WTC11 (cell line): Measurements from ENCODE around the gene FAM209B. TPM values are rescaled to one million over a fixed set of nuclear protein-coding genes. Genes with fewer than 3 reads are reported as not detected.

Experiments
- ATAC-seq: fragments of 200-7000 bp; cut with Tn5 transposase; 2 replicates; pipeline ENCODE4 v1.10.0; 2021; ENCODE audit warnings: mild to moderate bottlenecking, moderate library complexity
- CTCF ChIA-PET: fragments of 300-600 bp; sonication (Branson Sonifier 250); formaldehyde crosslinking; loops from one replicate; lab custom pipeline; 2021; ENCODE audit warnings: antibody characterized with exemption; lab: Charles Lee
- POLR2A ChIA-PET: fragments of 350-600 bp; sonication (Branson Sonifier 250); formaldehyde crosslinking; loops from one replicate; lab custom pipeline; 2021; ENCODE audit warnings: antibody characterized with exemption; lab: Charles Lee
- DNase-seq: peaks from one replicate; pipeline ENCODE4 v3.0.0; 2021; ENCODE audit warnings: low spot score
- H3K27ac Mint-ChIP-seq: 2 replicates; pipeline ENCODE4 v1.8.0; 2021; ENCODE audit warnings: mixed read lengths
- H3K27me3 Mint-ChIP-seq: 2 replicates; pipeline ENCODE4 v1.8.0; 2021; ENCODE audit warnings: low read depth, mild to moderate bottlenecking, moderate library complexity, mixed read lengths
- H3K36me3 Mint-ChIP-seq: 2 replicates; pipeline ENCODE4 v1.8.0; 2021; ENCODE audit warnings: mixed read lengths
- H3K4me1 Mint-ChIP-seq: 2 replicates; pipeline ENCODE4 v1.8.0; 2022; ENCODE audit warnings: mixed read lengths
- H3K4me3 Mint-ChIP-seq: 2 replicates; pipeline ENCODE4 v1.8.0; 2021; ENCODE audit warnings: mild to moderate bottlenecking, moderate library complexity, mixed read lengths
- H3K9me3 Mint-ChIP-seq: 2 replicates; pipeline ENCODE4 v1.8.0; 2021; ENCODE audit warnings: mixed read lengths
- ATF1 ChIP-seq: sonication (generic); formaldehyde crosslinking; IDR thresholded peaks from 2 replicates; pipeline ENCODE4 v1.8.1; 2023; ENCODE audit warnings: mild to moderate bottlenecking, moderate library complexity, missing genetic modification reagents
- ETV6 ChIP-seq: sonication (generic); formaldehyde crosslinking; IDR thresholded peaks from 2 replicates; pipeline ENCODE4 v1.8.1; 2022; ENCODE audit warnings: mild to moderate bottlenecking, missing genetic modification reagents
- GABPB1 ChIP-seq: sonication (generic); formaldehyde crosslinking; IDR thresholded peaks from 2 replicates; pipeline ENCODE4 v1.8.1; 2023; ENCODE audit warnings: mild to moderate bottlenecking, missing genetic modification reagents
- MYBL2 ChIP-seq: sonication (generic); formaldehyde crosslinking; IDR thresholded peaks from 2 replicates; pipeline ENCODE4 v1.8.1; 2023; ENCODE audit warnings: mild to moderate bottlenecking, moderate library complexity, missing genetic modification reagents
- NFATC4 ChIP-seq: fragments of 250-450 bp; sonication (Bioruptor Pico); IDR thresholded peaks from 2 replicates; pipeline ENCODE4 v1.9.0; 2021; ENCODE audit warnings: mild to moderate bottlenecking
- NFE2L1 ChIP-seq: sonication (generic); formaldehyde crosslinking; IDR thresholded peaks from 2 replicates; pipeline ENCODE4 v1.8.1; 2023; ENCODE audit warnings: missing genetic modification reagents
- NR1H2 ChIP-seq: sonication (generic); formaldehyde crosslinking; IDR thresholded peaks from 2 replicates; pipeline ENCODE4 v1.9.0; 2021; ENCODE audit warnings: mild to moderate bottlenecking, moderate library complexity, missing genetic modification reagents
- NR3C1 ChIP-seq: sonication (generic); formaldehyde crosslinking; conservative IDR thresholded peaks from 2 replicates; pipeline ENCODE4 v1.8.1; 2023; ENCODE audit warnings: low read depth, mild to moderate bottlenecking, missing genetic modification reagents
- RORB ChIP-seq: fragments of 250-450 bp; sonication (Bioruptor Pico); IDR thresholded peaks from 2 replicates; pipeline ENCODE4 v1.9.0; 2021; ENCODE audit warnings: mild to moderate bottlenecking
- SMAD4 ChIP-seq: sonication (generic); formaldehyde crosslinking; IDR thresholded peaks from 2 replicates; pipeline ENCODE4 v1.8.0; 2022; ENCODE audit warnings: mild to moderate bottlenecking, missing genetic modification reagents
- SP1 ChIP-seq: sonication (generic); formaldehyde crosslinking; conservative IDR thresholded peaks from 2 replicates; pipeline ENCODE4 v1.8.1; 2022; ENCODE audit warnings: missing genetic modification reagents
- ZNF263 ChIP-seq: sonication (generic); formaldehyde crosslinking; IDR thresholded peaks from 2 replicates; pipeline ENCODE4 v1.8.1; 2022; ENCODE audit warnings: low read depth, mild to moderate bottlenecking, moderate library complexity, missing genetic modification reagents
- ZNF317 ChIP-seq: sonication (generic); formaldehyde crosslinking; IDR thresholded peaks from 2 replicates; pipeline ENCODE4 v1.8.1; 2023; ENCODE audit warnings: low read depth, mild to moderate bottlenecking, moderate library complexity, missing genetic modification reagents, borderline replicate concordance
- ZNF416 ChIP-seq: fragments of 250-450 bp; sonication (Bioruptor Pico); IDR thresholded peaks from 2 replicates; pipeline ENCODE4 v1.9.0; 2021; ENCODE audit warnings: mild to moderate bottlenecking, inconsistent platforms
- total RNA-seq: library from RNA; stranded (reverse); gene quantifications from 3 replicates; pipeline ENCODE4 v1.2.3, GENCODE V29; 2021
- TF ChIP-seq, protein P1 (sequence below): sonication (generic); formaldehyde crosslinking; IDR thresholded peaks from 2 replicates; pipeline ENCODE4 v1.8.1; 2022; ENCODE audit warnings: low read depth, missing genetic modification reagents, borderline replicate concordance
- TF ChIP-seq, protein P2 (sequence below): sonication (generic); formaldehyde crosslinking; IDR thresholded peaks from 2 replicates; pipeline ENCODE4 v1.8.0; 2022; ENCODE audit warnings: mild to moderate bottlenecking, missing genetic modification reagents
- TF ChIP-seq, protein P3 (sequence below): sonication (generic); formaldehyde crosslinking; IDR thresholded peaks from 2 replicates; pipeline ENCODE4 v1.8.1; 2023; ENCODE audit warnings: mild to moderate bottlenecking, missing genetic modification reagents
- TF ChIP-seq, protein P4 (sequence below): sonication (generic); formaldehyde crosslinking; IDR thresholded peaks from 2 replicates; pipeline ENCODE4 v1.8.1; 2022; ENCODE audit warnings: missing genetic modification reagents, borderline replicate concordance
- TF ChIP-seq, protein P5 (sequence below): sonication (generic); formaldehyde crosslinking; IDR thresholded peaks from 2 replicates; pipeline ENCODE4 v1.8.0; 2023; ENCODE audit warnings: missing genetic modification reagents
- TF ChIP-seq, protein P6 (sequence below): fragments of 250-450 bp; sonication (Bioruptor Pico); IDR thresholded peaks from 2 replicates; pipeline ENCODE4 v1.8.0; 2021; ENCODE audit warnings: mild to moderate bottlenecking
- TF ChIP-seq, protein P7 (sequence below): sonication (generic); formaldehyde crosslinking; IDR thresholded peaks from 2 replicates; pipeline ENCODE4 v1.8.0; 2023; ENCODE audit warnings: mild to moderate bottlenecking, missing genetic modification reagents

FAM209B gene
- total RNA-seq, 1 experiment from 2014 or later: 0.68 TPM

DNA sequence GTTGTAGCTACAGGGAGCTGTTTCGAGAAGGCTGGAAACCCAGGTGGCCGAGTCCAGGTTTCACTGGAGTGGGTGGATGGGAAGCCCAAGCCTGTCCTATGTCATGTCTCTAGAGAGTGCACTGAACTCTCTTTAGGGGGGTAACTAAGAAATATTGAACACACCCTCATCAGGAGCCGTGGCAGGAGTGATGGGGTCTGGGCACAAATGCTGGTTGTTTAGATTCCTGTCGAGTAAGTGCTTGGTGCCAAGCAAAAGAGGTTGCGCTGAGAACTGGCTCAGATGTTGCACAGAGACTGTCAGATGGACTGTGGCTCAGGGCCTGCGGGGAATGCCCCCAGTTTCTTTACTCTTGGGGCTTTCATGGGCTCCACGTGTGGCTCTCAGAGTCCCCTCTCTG lies 15.8 kb upstream of the FAM209B start (continued):
- TF ChIP-seq, protein P1, sequence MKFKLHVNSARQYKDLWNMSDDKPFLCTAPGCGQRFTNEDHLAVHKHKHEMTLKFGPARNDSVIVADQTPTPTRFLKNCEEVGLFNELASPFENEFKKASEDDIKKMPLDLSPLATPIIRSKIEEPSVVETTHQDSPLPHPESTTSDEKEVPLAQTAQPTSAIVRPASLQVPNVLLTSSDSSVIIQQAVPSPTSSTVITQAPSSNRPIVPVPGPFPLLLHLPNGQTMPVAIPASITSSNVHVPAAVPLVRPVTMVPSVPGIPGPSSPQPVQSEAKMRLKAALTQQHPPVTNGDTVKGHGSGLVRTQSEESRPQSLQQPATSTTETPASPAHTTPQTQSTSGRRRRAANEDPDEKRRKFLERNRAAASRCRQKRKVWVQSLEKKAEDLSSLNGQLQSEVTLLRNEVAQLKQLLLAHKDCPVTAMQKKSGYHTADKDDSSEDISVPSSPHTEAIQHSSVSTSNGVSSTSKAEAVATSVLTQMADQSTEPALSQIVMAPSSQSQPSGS (CRISPR knock-in tag): no peak
- no peak for TF ChIP-seq GABPB1 (CRISPR knock-in tag)

DNA sequence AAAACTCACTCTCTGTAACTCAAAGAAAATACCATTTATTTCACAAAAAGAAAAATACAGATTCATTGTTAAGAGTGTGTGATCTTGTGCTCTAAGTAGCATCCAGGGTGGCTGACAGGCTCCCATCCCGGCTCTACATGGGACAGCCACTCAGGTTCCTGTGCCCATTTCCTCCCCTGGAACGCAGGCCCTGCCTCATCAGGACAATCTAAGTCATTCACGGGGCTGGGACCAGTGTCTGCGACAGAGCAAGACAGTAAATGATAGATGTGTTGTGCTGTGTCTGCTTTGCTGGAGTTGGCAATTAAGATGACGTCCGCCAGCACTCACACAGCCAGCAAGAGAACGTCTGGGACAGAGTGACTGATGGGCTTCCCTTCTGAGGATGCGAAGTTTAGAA lies 15.4 kb upstream of the FAM209B start:
- peaks cover 49% of the 10 kb centered on the region for H3K36me3 Mint-ChIP-seq
- POLR2A ChIA-PET: no interaction called here
- TF ChIP-seq MYBL2 (CRISPR knock-in tag): no peak
- TF ChIP-seq SMAD4 (CRISPR knock-in tag): no peak
- TF ChIP-seq, protein P2, sequence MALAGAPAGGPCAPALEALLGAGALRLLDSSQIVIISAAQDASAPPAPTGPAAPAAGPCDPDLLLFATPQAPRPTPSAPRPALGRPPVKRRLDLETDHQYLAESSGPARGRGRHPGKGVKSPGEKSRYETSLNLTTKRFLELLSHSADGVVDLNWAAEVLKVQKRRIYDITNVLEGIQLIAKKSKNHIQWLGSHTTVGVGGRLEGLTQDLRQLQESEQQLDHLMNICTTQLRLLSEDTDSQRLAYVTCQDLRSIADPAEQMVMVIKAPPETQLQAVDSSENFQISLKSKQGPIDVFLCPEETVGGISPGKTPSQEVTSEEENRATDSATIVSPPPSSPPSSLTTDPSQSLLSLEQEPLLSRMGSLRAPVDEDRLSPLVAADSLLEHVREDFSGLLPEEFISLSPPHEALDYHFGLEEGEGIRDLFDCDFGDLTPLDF (CRISPR knock-in tag): no peak
- no peak for TF ChIP-seq ZNF416
- TF ChIP-seq ZNF263: no peak
- no peak for TF ChIP-seq NR3C1 (CRISPR knock-in tag)
- no peak for TF ChIP-seq RORB (CRISPR knock-in tag)
- TF ChIP-seq, protein P3, sequence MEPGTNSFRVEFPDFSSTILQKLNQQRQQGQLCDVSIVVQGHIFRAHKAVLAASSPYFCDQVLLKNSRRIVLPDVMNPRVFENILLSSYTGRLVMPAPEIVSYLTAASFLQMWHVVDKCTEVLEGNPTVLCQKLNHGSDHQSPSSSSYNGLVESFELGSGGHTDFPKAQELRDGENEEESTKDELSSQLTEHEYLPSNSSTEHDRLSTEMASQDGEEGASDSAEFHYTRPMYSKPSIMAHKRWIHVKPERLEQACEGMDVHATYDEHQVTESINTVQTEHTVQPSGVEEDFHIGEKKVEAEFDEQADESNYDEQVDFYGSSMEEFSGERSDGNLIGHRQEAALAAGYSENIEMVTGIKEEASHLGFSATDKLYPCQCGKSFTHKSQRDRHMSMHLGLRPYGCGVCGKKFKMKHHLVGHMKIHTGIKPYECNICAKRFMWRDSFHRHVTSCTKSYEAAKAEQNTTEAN: no peak
- TF ChIP-seq, protein P4, sequence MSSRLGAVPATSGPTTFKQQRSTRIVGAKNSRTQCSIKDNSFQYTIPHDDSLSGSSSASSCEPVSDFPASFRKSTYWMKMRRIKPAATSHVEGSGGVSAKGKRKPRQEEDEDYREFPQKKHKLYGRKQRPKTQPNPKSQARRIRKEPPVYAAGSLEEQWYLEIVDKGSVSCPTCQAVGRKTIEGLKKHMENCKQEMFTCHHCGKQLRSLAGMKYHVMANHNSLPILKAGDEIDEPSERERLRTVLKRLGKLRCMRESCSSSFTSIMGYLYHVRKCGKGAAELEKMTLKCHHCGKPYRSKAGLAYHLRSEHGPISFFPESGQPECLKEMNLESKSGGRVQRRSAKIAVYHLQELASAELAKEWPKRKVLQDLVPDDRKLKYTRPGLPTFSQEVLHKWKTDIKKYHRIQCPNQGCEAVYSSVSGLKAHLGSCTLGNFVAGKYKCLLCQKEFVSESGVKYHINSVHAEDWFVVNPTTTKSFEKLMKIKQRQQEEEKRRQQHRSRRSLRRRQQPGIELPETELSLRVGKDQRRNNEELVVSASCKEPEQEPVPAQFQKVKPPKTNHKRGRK (CRISPR knock-in tag): no peak
- TF ChIP-seq SP1: no peak
- TF ChIP-seq, protein P5, sequence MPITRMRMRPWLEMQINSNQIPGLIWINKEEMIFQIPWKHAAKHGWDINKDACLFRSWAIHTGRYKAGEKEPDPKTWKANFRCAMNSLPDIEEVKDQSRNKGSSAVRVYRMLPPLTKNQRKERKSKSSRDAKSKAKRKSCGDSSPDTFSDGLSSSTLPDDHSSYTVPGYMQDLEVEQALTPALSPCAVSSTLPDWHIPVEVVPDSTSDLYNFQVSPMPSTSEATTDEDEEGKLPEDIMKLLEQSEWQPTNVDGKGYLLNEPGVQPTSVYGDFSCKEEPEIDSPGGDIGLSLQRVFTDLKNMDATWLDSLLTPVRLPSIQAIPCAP (CRISPR knock-in tag): no peak
- no peak for TF ChIP-seq ETV6
- no peak for TF ChIP-seq ZNF317
- TF ChIP-seq NR1H2: no peak
- TF ChIP-seq, protein P6, sequence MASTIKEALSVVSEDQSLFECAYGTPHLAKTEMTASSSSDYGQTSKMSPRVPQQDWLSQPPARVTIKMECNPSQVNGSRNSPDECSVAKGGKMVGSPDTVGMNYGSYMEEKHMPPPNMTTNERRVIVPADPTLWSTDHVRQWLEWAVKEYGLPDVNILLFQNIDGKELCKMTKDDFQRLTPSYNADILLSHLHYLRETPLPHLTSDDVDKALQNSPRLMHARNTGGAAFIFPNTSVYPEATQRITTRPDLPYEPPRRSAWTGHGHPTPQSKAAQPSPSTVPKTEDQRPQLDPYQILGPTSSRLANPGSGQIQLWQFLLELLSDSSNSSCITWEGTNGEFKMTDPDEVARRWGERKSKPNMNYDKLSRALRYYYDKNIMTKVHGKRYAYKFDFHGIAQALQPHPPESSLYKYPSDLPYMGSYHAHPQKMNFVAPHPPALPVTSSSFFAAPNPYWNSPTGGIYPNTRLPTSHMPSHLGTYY: no peak
- TF ChIP-seq NFATC4: no peak
- TF ChIP-seq, protein P7, sequence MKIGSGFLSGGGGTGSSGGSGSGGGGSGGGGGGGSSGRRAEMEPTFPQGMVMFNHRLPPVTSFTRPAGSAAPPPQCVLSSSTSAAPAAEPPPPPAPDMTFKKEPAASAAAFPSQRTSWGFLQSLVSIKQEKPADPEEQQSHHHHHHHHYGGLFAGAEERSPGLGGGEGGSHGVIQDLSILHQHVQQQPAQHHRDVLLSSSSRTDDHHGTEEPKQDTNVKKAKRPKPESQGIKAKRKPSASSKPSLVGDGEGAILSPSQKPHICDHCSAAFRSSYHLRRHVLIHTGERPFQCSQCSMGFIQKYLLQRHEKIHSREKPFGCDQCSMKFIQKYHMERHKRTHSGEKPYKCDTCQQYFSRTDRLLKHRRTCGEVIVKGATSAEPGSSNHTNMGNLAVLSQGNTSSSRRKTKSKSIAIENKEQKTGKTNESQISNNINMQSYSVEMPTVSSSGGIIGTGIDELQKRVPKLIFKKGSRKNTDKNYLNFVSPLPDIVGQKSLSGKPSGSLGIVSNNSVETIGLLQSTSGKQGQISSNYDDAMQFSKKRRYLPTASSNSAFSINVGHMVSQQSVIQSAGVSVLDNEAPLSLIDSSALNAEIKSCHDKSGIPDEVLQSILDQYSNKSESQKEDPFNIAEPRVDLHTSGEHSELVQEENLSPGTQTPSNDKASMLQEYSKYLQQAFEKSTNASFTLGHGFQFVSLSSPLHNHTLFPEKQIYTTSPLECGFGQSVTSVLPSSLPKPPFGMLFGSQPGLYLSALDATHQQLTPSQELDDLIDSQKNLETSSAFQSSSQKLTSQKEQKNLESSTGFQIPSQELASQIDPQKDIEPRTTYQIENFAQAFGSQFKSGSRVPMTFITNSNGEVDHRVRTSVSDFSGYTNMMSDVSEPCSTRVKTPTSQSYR (CRISPR knock-in tag): no peak
- TF ChIP-seq ATF1 (CRISPR knock-in tag): no peak
- TF ChIP-seq NFE2L1 (CRISPR knock-in tag): no peak
- TF ChIP-seq, all 79 proteins: peak for 0
- Mint-ChIP-seq H3K4me3 (no peak overlapping the region), H3K27ac (no peak overlapping the region), H3K4me1 (no peaks in the 10 kb centered on the region), H3K27me3 (peaks cover 8% of the 10 kb centered on the region), H3K9me3 (peaks cover 27% of the 10 kb centered on the region)
- DNase-seq (no peak), ATAC-seq (no peak)
- CTCF ChIA-PET: no interaction called here
